Measurements from ENCODE around the gene RPS19BP1.

GRCh38 chr22:39511226-39511625 is 21.3 kb downstream of the RPS19BP1 start:
- TF ChIP-seq, protein P1, sequence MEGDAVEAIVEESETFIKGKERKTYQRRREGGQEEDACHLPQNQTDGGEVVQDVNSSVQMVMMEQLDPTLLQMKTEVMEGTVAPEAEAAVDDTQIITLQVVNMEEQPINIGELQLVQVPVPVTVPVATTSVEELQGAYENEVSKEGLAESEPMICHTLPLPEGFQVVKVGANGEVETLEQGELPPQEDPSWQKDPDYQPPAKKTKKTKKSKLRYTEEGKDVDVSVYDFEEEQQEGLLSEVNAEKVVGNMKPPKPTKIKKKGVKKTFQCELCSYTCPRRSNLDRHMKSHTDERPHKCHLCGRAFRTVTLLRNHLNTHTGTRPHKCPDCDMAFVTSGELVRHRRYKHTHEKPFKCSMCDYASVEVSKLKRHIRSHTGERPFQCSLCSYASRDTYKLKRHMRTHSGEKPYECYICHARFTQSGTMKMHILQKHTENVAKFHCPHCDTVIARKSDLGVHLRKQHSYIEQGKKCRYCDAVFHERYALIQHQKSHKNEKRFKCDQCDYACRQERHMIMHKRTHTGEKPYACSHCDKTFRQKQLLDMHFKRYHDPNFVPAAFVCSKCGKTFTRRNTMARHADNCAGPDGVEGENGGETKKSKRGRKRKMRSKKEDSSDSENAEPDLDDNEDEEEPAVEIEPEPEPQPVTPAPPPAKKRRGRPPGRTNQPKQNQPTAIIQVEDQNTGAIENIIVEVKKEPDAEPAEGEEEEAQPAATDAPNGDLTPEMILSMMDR (IDR thresholded peaks at IDR 0.05 in 4 of 5, conservative IDR thresholded peaks at IDR 0.05 in 1 of 5) = no peak
- TF ChIP-seq POLR2A (IDR thresholded peaks at IDR 0.05) = no peak
